Endometrial microvascular endothelial cells (primary cell): Measurements from ENCODE around the gene CREBZF. TPM values are rescaled to one million over a fixed set of nuclear protein-coding genes. Genes with fewer than 3 reads are reported as not detected.

Source experiments
- in situ Hi-C: cut with HindIII; loops from 2 replicates; pipeline ENCODE4 v1.10.0; 2017; ENCODE audit warnings: low sequenced_read_pairs, low pct_unique_long_range_greater_than_20kb; ENCODE audit errors: inconsistent ontology term
- total RNA-seq: library from RNA; depleted of rRNA; stranded (reverse); fragments of >200 nt; gene quantifications from one replicate; pipeline ENCODE4 v1.2.3, GENCODE V29; 2015; ENCODE audit errors: inconsistent ontology term

CREBZF gene
- 17.7 TPM for total RNA-seq

GRCh38 chr11:85664615-85665481 is at the start of gene CREBZF:
CREBZF (minus strand) TSS chr11:85665129; CDS start chr11:85664875, 254 bp downstream.
- in situ Hi-C loops: no loop called here

GRCh38 chr11:85712953-85713352 is 48.0 kb upstream of the CREBZF start:
- in situ Hi-C loops: no loop called here

- in situ Hi-C loops: no loop called here
These were observed 46.0 kb upstream of the CREBZF start for GRCh38 chr11:85710917-85711316.

- in situ Hi-C loops: no loop called here
These were observed 45.2 kb upstream of the CREBZF start for GRCh38 chr11:85709941-85710702.

DNA sequence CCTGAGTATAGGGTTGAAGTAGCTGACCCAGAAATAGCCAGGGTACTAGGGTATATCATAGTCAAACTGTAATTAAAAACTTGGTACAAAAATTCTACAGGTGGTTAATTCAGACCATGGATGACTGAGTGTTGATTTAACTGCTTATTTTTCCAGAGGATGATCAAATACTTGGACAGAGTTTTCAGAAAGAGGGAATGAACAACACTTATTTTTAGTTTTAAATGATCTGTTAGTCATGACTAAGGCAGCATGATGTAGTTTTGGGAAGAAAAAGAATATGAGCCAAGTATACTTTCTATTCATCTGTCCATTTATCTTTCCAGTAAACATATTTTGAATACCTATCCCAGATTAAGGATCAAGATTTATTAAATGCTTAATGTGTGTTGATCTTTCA is 40.9 kb upstream of the CREBZF start:
- in situ Hi-C loops: no loop called here

DNA sequence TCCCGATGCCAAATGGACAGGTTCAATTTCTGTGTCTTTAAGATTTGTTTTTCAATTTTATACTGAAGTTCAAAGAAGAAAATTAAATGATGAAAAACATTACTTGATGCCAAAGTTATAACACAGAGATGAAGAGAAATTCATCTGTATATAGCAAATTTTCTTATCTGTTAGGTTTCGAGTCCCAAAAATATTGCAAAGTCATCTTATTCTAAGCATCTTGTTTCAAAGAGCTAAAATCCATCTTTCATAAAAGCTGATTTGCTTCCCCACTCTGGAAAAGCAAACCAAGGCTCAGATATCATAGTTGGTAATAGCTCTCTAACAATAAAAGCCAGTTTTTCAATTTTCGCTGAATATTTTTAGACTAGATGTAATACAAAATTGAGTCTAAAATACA is 40.0 kb upstream of the CREBZF start:
- in situ Hi-C loops: no loop called here

GRCh38 chr11:85699957-85700741 is 35.2 kb upstream of the CREBZF start:
- in situ Hi-C loops: loop anchor here (25.0 kb wide), 1 partner anchor 112 kb away; the partner anchor contains the start of gene SYTL2

GRCh38 chr11:85698195-85698594 is 33.3 kb upstream of the CREBZF start:
- in situ Hi-C loops: loop anchor here (25.0 kb wide), 1 partner anchor 114 kb away; the partner anchor contains the start of gene SYTL2

DNA sequence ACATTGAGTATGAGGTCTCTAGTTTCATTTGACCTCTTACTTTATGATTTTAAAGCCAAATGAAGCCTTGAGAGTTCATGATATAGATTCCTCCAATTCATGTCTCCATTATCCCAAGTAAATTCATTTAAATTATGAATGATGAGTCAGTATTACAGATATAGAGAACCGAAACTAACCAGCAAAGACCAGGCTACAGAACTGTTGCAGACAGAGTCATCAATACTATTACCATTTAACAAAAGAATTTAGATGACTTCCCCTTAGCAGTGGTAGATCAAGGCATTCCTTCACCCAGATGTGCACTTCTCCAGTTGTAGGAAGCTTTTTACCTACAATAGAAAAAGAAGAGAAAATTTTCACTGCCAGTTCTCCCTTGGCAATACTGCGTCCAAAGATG is 32.8 kb upstream of the CREBZF start:
- in situ Hi-C loops: loop anchor here (25.0 kb wide), 1 partner anchor 115 kb away; the partner anchor contains the start of gene SYTL2

- in situ Hi-C loops: loop anchor here (25.0 kb wide), 1 partner anchor 117 kb away; the partner anchor contains the start of gene SYTL2
These were observed 30.6 kb upstream of the CREBZF start for GRCh38 chr11:85695546-85695945.

DNA sequence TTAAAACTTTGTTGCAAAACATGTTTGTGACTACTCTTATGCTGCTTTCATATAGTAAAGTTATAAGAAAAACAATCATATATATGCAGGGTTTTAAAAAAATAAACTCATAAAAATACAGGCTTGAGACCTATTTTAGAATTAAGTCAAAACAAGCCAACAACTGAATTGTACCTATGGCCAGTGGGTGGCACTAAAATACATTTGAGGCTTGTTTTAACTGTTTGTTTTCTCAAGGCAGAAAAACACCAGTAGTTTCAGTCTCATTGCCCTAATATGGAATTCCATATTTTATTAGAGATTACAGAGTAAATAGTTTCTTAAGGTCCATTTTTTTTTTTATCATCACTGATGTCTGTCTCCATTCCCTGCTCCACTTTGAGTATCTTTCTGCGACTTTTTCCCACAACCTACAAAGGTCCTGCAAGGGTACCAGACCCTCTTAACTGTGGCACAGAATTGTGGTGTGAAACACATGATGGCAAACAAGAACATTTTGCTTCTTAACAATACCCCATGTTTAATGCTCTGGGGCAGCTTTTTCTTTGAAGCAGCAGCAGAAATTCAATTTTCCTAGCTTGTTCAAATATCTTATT is 29.6 kb upstream of the CREBZF start:
- in situ Hi-C loops: loop anchor here (25.0 kb wide), 1 partner anchor 118 kb away; the partner anchor contains the start of gene SYTL2

DNA sequence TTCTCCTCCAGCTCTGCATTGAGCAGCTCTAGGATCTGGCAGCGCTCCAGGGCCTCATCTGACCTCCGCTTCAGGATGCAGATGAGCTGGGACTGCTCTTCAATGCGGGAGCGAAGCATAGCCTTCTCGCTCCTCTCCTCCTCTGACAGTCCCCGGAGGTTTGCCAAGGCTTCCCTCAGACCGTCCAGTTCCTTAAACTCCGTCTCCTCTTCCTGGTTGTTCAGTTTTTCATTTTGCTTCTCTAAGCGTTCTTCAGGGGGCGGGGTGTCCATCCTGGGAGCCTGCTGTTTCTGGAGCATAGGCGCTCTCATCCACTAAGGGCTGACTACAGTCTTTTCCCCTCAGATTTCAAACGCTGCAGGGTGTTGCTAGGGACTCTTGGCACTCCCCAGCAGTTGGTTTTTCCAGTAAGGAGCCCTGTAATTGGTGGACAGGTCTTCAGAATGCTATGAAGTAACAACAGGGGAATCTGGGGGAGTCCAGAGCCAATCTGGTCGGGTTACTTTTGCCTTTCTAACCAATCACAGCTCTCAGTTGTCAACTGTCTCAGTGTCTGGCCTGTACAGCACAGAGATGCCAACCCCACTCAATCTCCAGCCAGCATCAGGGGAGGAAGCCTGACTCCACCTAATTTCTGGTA is 21.0 kb upstream of the CREBZF start, which contains the start of gene CCDC89:
Gene CCDC89, minus strand, starts transcription at position 376 of the 640 bp plus-strand sequence. Its CDS starts 65 bp downstream, at position 311.
- in situ Hi-C loops: loop anchor here (25.0 kb wide), 1 partner anchor 126 kb away; the partner anchor contains the start of gene SYTL2

DNA sequence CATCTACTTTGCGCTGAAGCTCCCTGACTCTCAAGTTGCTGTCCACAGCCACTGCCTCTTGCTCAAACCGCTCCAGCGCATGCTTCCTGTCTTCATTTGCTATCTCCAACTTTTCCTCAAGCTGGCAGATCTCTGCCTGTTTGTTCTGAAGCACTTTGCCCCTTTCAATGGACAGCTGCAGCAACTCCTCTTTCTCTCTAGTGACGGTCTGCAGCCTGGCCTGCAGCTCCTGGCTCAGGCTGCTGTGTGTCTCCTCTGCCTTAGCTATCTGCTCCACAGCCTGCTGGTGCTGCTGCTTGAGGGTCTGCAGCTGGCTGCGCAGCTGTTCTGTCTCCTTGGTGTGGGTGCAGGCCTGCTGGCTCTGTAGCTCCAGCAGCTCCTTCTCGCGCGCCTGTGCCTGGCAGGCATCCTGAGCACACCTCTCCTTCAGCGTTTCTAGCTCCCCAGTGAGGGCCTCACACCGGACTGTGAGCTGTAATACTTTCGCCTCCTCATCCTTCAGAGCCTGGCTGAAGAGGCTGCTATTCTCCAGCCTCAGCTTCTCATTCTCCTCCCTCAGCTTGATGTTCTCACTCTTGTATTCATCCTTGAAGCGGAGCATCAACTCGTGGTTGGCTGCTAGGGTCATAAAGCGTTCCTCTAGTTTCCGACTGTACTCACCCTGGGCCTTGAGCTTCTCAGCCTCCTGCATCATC is 20.3 kb upstream of the CREBZF start:
- in situ Hi-C loops: loop anchor here (25.0 kb wide), 1 partner anchor 127 kb away; the partner anchor contains the start of gene SYTL2

DNA sequence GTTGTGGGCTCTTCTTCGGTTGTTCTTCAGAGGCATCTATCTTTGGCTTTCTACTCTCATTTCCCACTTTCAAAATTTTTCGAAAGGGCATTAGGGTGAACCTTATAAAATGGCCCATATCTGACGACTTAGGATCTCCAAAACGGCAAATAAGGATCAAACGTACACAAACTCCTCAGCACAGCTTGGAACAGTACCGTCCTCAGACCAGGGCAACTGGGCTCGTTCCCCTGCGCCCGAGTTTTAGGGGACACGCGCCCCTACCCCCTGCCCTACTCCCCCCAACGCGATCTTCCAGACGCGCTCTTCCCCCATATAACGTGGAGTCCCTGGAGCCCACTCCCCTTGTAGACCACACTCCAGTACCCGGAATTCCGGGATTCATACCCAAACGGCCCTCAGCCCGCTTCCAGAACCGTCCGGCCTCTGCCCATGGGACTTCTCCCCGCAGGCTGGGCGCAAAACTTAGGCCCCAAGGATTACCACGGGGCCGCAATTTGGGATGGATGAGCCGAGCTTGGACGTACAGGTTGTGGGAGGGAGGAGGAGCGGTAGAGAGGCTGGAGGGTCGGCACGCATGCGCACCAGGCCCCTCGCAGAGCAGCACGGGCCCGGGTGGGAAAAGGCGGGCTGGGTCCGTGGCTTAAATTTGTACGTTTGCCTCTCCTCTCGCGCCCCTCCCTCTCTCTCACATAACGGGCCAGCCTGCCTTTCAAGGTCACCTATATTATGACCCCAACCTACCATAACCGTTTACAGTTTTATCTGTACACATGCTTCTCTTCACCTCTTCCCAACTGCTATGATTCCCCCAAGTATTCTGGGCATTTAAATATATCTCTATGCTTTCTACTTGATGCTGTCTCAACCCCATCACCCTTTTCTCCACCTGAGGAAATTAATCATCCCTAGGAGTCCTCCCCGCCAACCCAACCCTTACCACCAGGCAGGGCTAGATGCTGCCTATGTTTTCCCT is 17.7 kb upstream of the CREBZF start:
- in situ Hi-C loops: loop anchor here (25.0 kb wide), 1 partner anchor 130 kb away; the partner anchor contains the start of gene SYTL2

DNA sequence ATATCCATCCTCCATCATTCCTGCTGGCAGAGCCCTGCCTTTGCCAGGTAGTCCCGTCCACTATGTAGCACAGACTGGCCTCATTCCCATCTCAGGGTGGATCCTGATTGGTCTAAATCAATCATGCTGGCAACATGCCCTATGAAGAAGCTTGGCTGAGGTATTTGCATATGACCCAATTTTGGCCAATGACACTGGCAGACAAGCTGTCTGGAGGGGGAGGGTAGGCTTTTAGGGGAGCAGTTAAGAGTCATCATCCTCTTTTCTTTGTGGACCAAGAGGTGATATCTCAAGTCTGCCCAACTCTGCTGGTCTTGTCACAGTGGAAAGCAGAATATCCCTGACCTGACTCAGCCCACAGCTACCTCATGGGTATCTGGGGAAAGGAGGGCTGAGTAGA is 16.0 kb upstream of the CREBZF start:
- in situ Hi-C loops: loop anchor here (25.0 kb wide), 1 partner anchor 131 kb away; the partner anchor contains the start of gene SYTL2

DNA sequence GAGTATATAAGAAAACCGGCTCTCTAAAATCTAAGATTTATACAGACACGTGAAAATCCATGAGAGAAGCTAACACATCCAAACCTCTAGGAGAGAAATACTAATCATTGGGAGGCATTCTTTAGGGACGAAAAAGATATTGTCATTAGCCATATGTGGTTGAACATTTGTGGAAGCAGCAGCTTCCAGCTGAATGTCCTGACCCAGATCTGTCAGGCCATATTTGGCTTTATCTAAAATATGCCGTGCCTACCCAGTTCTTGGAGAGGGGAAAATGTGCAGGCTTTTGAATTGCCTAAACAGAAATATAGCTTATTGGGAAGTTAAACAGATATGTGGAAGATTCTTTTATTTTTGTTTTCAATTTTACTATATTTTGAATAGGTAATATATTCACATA is 14.6 kb upstream of the CREBZF start:
- in situ Hi-C loops: loop anchor here (25.0 kb wide), 1 partner anchor 133 kb away; the partner anchor contains the start of gene SYTL2
